Endodermal cell (in vitro differentiated cells): ENCODE results near the gene MAN1A2. TPM values are rescaled to one million over a fixed set of nuclear protein-coding genes. Genes with fewer than 3 reads are reported as not detected.
A peak's percentile ranks its signal among the peaks of the same experiment; 100 is the strongest.

ENCODE experiments used
- DNase-seq: peaks from one replicate; pipeline ENCODE4 v3.0.0-alpha.2; 2017
- H3K27ac ChIP-seq: 2 replicates; pipeline ENCODE4 v1.5.1; 2013; ENCODE audit warnings: mild to moderate bottlenecking, low read depth, low read length, moderate library complexity
- H3K27me3 ChIP-seq: 2 replicates; pipeline ENCODE4 v1.6.1; 2013; ENCODE audit warnings: mild to moderate bottlenecking, low read length, moderate library complexity; ENCODE audit not compliant: insufficient read depth, control insufficient read depth, poor library complexity, severe bottlenecking
- H3K36me3 ChIP-seq: 2 replicates; pipeline ENCODE4 v1.7.0; 2013; ENCODE audit warnings: mild to moderate bottlenecking, low read length, moderate library complexity; ENCODE audit not compliant: control insufficient read depth, insufficient read depth
- H3K4me1 ChIP-seq: one replicate; pipeline ENCODE4 v1.7.0; 2013; ENCODE audit warnings: low read length; ENCODE audit not compliant: control insufficient read depth, insufficient read depth
- H3K4me3 ChIP-seq: 2 replicates; pipeline ENCODE4 v1.5.1; 2013; ENCODE audit warnings: mild to moderate bottlenecking, low read length, moderate library complexity
- H3K9ac ChIP-seq: 2 replicates; pipeline ENCODE4 v1.6.1; 2013; ENCODE audit warnings: mild to moderate bottlenecking, low read length, moderate library complexity; ENCODE audit not compliant: poor library complexity, severe bottlenecking; ENCODE audit errors: extremely low read depth
- H3K9me3 ChIP-seq: 2 replicates; pipeline ENCODE4 v1.6.1; 2013; ENCODE audit warnings: mild to moderate bottlenecking, low read length, moderate library complexity; ENCODE audit not compliant: control insufficient read depth
- H3K27ac Mint-ChIP-seq: 2 replicates; pipeline ENCODE4 v1.8.0; 2020; ENCODE audit warnings: mixed read lengths
- H3K27me3 Mint-ChIP-seq: 2 replicates; pipeline ENCODE4 v1.8.0; 2021; ENCODE audit warnings: mild to moderate bottlenecking, mixed read lengths; ENCODE audit not compliant: insufficient read depth
- H3K36me3 Mint-ChIP-seq: 2 replicates; pipeline ENCODE4 v1.8.0; 2020; ENCODE audit warnings: low read depth, mixed read lengths
- H3K4me1 Mint-ChIP-seq: 2 replicates; pipeline ENCODE4 v1.8.0; 2020; ENCODE audit warnings: mixed read lengths
- H3K4me3 Mint-ChIP-seq: 2 replicates; pipeline ENCODE4 v1.8.0; 2020; ENCODE audit warnings: mild to moderate bottlenecking, moderate library complexity, mixed read lengths
- H3K9me3 Mint-ChIP-seq: 2 replicates; pipeline ENCODE4 v1.8.0; 2020; ENCODE audit warnings: mild to moderate bottlenecking, mixed read lengths
- CTCF ChIP-seq: fragments of 200-600 bp; sonication (generic); conservative IDR thresholded peaks from 2 replicates; pipeline ENCODE4 v1.5.0; 2021; ENCODE audit warnings: antibody characterized with exemption, mild to moderate bottlenecking
- WGBS, 2 experiments: methylation state at CpG; one replicate each; pipeline versions ENCODE4 v1.1.5 to v1.1.7; 2013; ENCODE audit warnings: missing lambda C conversion rate in 2 of 2, mixed read lengths in 1 of 2; ENCODE audit not compliant: insufficient coverage in 1 of 2, insufficient read length in 1 of 2; 5-methylcytosine and 5-hydroxymethylcytosine counted together
- total RNA-seq, 2 donors: library from RNA; stranded (reverse); fragmentation: NEBNext Ultra II Directional in 1 of 2; extraction: Animal tissue kit (Norgen Biotek cat#: 25700) in 1 of 2; gene quantifications; 2 replicates in 1 of 2; 3 replicates in 1 of 2; pipeline ENCODE4 v1.2.1, GENCODE V29; 2021

The MAN1A2 gene
- total RNA-seq, 2 donors from 2014 or later: 33.3 to 40.9 TPM

- Histone ChIP-seq H3K9me3 (no peaks in the 10 kb centered on the region), H3K27ac (no peak overlapping the region), H3K36me3 (no peaks in the 10 kb centered on the region), H3K27me3 (no peaks in the 10 kb centered on the region), H3K4me1 (no peaks in the 10 kb centered on the region), H3K4me3 (no peak overlapping the region), H3K9ac (no peak overlapping the region)
- Mint-ChIP-seq H3K4me3 (no peak overlapping the region), H3K36me3 (no peaks in the 10 kb centered on the region), H3K27ac (peak overlapping the region; percentile 12), H3K9me3 (no peaks in the 10 kb centered on the region), H3K27me3 (no peaks in the 10 kb centered on the region), H3K4me1 (no peaks in the 10 kb centered on the region)
- 89 to 92% methylated on average over 5 of the region's 5 CpGs for WGBS, 2 experiments
- no peak for TF ChIP-seq CTCF
- no peak for DNase-seq
These were observed 173.8 kb downstream of the MAN1A2 start for GRCh38 chr1:117541003-117541402.

- H3K4me3 Mint-ChIP-seq: no peak overlapping the region
- TF ChIP-seq CTCF: no peak
- no peak overlapping the region for H3K9ac ChIP-seq
- H3K9me3 ChIP-seq: no peaks in the 10 kb centered on the region
- no peaks in the 10 kb centered on the region for H3K27me3 Mint-ChIP-seq
- no peaks in the 10 kb centered on the region for H3K4me1 Mint-ChIP-seq
- H3K9me3 Mint-ChIP-seq: no peaks in the 10 kb centered on the region
- WGBS, 2 experiments: 78 to 90% methylated on average over 3 to 5 of the region's 5 CpGs
- no peak overlapping the region for H3K27ac ChIP-seq
- no peaks in the 10 kb centered on the region for H3K36me3 Mint-ChIP-seq
- H3K4me3 ChIP-seq: no peak overlapping the region
- no peaks in the 10 kb centered on the region for H3K27me3 ChIP-seq
- no peak overlapping the region for H3K27ac Mint-ChIP-seq
- no peak for DNase-seq
- H3K36me3 ChIP-seq: no peaks in the 10 kb centered on the region
- no peaks in the 10 kb centered on the region for H3K4me1 ChIP-seq
These were observed 174.3 kb downstream of the MAN1A2 start for GRCh38 chr1:117541585-117541984.

- Histone ChIP-seq H3K9ac (no peak overlapping the region), H3K36me3 (no peaks in the 10 kb centered on the region), H3K27me3 (no peaks in the 10 kb centered on the region), H3K9me3 (no peaks in the 10 kb centered on the region), H3K27ac (no peak overlapping the region), H3K4me3 (no peak overlapping the region), H3K4me1 (no peaks in the 10 kb centered on the region)
- no peaks in the 10 kb centered on the region for H3K4me1 Mint-ChIP-seq
- H3K27ac Mint-ChIP-seq: no peak overlapping the region
- 87 to 92% methylated on average over 2 to 4 of the region's 4 CpGs for WGBS, 2 experiments
- no peaks in the 10 kb centered on the region for H3K27me3 Mint-ChIP-seq
- H3K36me3 Mint-ChIP-seq: no peaks in the 10 kb centered on the region
- DNase-seq: no peak
- no peaks in the 10 kb centered on the region for H3K9me3 Mint-ChIP-seq
- no peak overlapping the region for H3K4me3 Mint-ChIP-seq
- no peak for TF ChIP-seq CTCF
These were observed 177.4 kb downstream of the MAN1A2 start for GRCh38 chr1:117544509-117545109.
